ENCODE data around the gene GPR39. TPM values are rescaled to one million over a fixed set of nuclear protein-coding genes. Genes with fewer than 3 reads are reported as not detected.

The GPR39 gene
- polyA plus RNA-seq, 1 donor from 2014 or later, result 1.1 TPM

GRCh38 chr2:132676999-132677398 lies 260.4 kb downstream of the GPR39 start:
- Histone ChIP-seq H3K4me2 (ENCODE audit: low read length) (no peak overlapping the region), H2AFZ (ENCODE audit: low read depth, low read length) (no peak overlapping the region)

GRCh38 chr2:132677661-132678060 lies 261.1 kb downstream of the GPR39 start:
- TF ChIP-seq SMC3 (conservative IDR thresholded peaks at IDR 0.05; ENCODE audit: poor library complexity), result no peak
- TF ChIP-seq EP300 (conservative IDR thresholded peaks at IDR 0.05; ENCODE audit: poor library complexity, severe bottlenecking), result no peak
- TF ChIP-seq, protein P1, sequence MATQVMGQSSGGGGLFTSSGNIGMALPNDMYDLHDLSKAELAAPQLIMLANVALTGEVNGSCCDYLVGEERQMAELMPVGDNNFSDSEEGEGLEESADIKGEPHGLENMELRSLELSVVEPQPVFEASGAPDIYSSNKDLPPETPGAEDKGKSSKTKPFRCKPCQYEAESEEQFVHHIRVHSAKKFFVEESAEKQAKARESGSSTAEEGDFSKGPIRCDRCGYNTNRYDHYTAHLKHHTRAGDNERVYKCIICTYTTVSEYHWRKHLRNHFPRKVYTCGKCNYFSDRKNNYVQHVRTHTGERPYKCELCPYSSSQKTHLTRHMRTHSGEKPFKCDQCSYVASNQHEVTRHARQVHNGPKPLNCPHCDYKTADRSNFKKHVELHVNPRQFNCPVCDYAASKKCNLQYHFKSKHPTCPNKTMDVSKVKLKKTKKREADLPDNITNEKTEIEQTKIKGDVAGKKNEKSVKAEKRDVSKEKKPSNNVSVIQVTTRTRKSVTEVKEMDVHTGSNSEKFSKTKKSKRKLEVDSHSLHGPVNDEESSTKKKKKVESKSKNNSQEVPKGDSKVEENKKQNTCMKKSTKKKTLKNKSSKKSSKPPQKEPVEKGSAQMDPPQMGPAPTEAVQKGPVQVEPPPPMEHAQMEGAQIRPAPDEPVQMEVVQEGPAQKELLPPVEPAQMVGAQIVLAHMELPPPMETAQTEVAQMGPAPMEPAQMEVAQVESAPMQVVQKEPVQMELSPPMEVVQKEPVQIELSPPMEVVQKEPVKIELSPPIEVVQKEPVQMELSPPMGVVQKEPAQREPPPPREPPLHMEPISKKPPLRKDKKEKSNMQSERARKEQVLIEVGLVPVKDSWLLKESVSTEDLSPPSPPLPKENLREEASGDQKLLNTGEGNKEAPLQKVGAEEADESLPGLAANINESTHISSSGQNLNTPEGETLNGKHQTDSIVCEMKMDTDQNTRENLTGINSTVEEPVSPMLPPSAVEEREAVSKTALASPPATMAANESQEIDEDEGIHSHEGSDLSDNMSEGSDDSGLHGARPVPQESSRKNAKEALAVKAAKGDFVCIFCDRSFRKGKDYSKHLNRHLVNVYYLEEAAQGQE (IDR thresholded peaks at IDR 0.05; ENCODE audit: borderline replicate concordance), result no peak
- no peak for TF ChIP-seq MXI1 (conservative IDR thresholded peaks at IDR 0.05; ENCODE audit: poor library complexity, severe bottlenecking)
- no peak for TF ChIP-seq EZH2 (IDR thresholded peaks at IDR 0.05; ENCODE audit: borderline replicate concordance, insufficient read depth, low read length, poor library complexity, severe bottlenecking)
- no peak for TF ChIP-seq CTCF (IDR thresholded peaks at IDR 0.05; ENCODE audit: poor library complexity, severe bottlenecking)
- no peak overlapping the region for H3K27ac ChIP-seq (ENCODE audit: low read length)
- H3K9me3 ChIP-seq (ENCODE audit: low read length), result no peaks in the 10 kb centered on the region
- H2AFZ ChIP-seq (ENCODE audit: low read depth, low read length), result no peak overlapping the region
- H3K4me2 ChIP-seq (ENCODE audit: low read length), result no peak overlapping the region
- no peak overlapping the region for H3K4me3 ChIP-seq (ENCODE audit: low read length)
- H3F3A ChIP-seq (ENCODE audit: insufficient read depth, low read length, poor library complexity, severe bottlenecking), result peaks cover 6% of the 10 kb centered on the region
- no peaks in the 10 kb centered on the region for H4K20me1 ChIP-seq (ENCODE audit: insufficient read depth)
- no peaks in the 10 kb centered on the region for H3K27me3 ChIP-seq (ENCODE audit: insufficient read depth, low read depth, low read length)
- H3K9me2 ChIP-seq (ENCODE audit: insufficient read depth, low read length), result no peaks in the 10 kb centered on the region
- no peaks in the 10 kb centered on the region for H3K36me3 ChIP-seq (ENCODE audit: insufficient read depth, low read length)
- H3K79me2 ChIP-seq (replicated peaks; ENCODE audit: insufficient read depth, low read length), result no peaks in the 10 kb centered on the region
- no peak overlapping the region for H3K9ac ChIP-seq (ENCODE audit: low read length)

More at GRCh38 chr2:132676999-132677398, 260.4 kb downstream of the GPR39 start:
- no peaks in the 10 kb centered on the region for H4K20me1 ChIP-seq (ENCODE audit: insufficient read depth)
- H3F3A ChIP-seq (ENCODE audit: insufficient read depth, low read length, poor library complexity, severe bottlenecking), result peaks cover 6% of the 10 kb centered on the region
- no peak overlapping the region for H3K9ac ChIP-seq (ENCODE audit: low read length)
- H3K9me3 ChIP-seq (ENCODE audit: low read length), result no peaks in the 10 kb centered on the region
- TF ChIP-seq EP300 (conservative IDR thresholded peaks at IDR 0.05; ENCODE audit: poor library complexity, severe bottlenecking) (no peak), POLR2AphosphoS5 (IDR thresholded peaks at IDR 0.05) (no peak), RAD21 (conservative IDR thresholded peaks at IDR 0.05) (peak; percentile 69), MXI1 (conservative IDR thresholded peaks at IDR 0.05; ENCODE audit: poor library complexity, severe bottlenecking) (no peak), TAF1 (IDR thresholded peaks at IDR 0.05; ENCODE audit: low read depth) (no peak), CTCF (IDR thresholded peaks at IDR 0.05; ENCODE audit: poor library complexity, severe bottlenecking) (peak; percentile 63), SMC3 (conservative IDR thresholded peaks at IDR 0.05; ENCODE audit: poor library complexity) (peak; percentile 67), EZH2 (IDR thresholded peaks at IDR 0.05; ENCODE audit: borderline replicate concordance, insufficient read depth, low read length, poor library complexity, severe bottlenecking) (no peak)
- TF ChIP-seq, protein P1 (IDR thresholded peaks at IDR 0.05; ENCODE audit: borderline replicate concordance), result no peak
- no peaks in the 10 kb centered on the region for H3K79me2 ChIP-seq (replicated peaks; ENCODE audit: insufficient read depth, low read length)
- H3K27ac ChIP-seq (ENCODE audit: low read length), result no peak overlapping the region
- no peaks in the 10 kb centered on the region for H3K9me2 ChIP-seq (ENCODE audit: insufficient read depth, low read length)
- H3K4me3 ChIP-seq (ENCODE audit: low read length), result no peak overlapping the region
- H3K27me3 ChIP-seq (ENCODE audit: insufficient read depth, low read depth, low read length), result no peaks in the 10 kb centered on the region
- no peaks in the 10 kb centered on the region for H3K36me3 ChIP-seq (ENCODE audit: insufficient read depth, low read length)
